HG03060 (cell line): Measurements from ENCODE around the gene GAN.
"Not testable (repeated sequence)": the region's sequence is repeated elsewhere in the genome, so short reads cannot be mapped to it uniquely, and the experiment has no call there.

Source experiments
- ATAC-seq: cut with Tn5 transposase; IDR thresholded peaks from one replicate; pipeline ENCODE4 v1.9.1; 2021; ENCODE audit warnings: low read depth, moderate number of reproducible peaks; ENCODE audit not compliant: unreplicated experiment

The GAN gene

DNA sequence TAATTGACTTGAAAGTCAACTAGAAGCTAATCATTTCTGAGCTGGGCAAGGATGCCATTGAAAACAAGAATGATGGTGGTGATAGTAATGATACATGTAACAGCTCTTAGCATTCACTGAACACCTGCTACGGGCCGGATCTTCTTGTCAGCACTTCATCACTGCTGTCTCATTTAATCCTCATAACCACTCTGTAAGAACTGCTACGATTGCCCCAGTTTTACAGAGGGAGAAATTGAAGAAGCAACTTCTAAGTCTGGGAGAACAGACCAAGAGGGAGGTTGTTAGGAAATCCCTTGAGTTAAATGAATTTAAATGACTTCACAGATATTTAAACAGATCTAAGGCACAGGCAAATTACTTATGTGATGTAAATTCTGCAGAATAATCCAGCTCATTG, 7.0 kb upstream of the GAN start:
- no peak for ATAC-seq

GRCh38 chr16:81310045-81310644, 4.6 kb upstream of the GAN start:
- no peak for ATAC-seq

DNA sequence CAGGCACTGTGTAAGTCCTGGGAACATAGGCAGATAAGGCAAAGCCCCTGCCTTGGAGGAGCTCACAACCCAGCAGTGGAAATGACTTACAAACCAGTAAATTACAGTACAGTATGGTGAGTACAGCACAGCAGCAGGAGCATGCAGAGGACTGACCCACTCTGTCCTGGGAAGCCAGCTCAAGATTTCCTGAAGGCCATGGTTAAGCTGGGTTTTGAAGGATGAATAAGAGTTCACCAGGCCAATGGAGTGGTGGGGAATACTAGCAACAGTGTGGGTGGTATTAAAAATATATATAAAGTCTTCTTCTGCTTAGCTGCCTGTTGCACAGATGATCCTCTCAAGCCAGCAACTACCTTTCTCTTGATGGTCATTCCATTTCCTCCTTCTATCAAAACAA, 3.0 kb upstream of the GAN start:
- ATAC-seq: no peak

- ATAC-seq: no peak
Measured at GRCh38 chr16:81313701-81314602, 810 bp upstream of the GAN start.

DNA sequence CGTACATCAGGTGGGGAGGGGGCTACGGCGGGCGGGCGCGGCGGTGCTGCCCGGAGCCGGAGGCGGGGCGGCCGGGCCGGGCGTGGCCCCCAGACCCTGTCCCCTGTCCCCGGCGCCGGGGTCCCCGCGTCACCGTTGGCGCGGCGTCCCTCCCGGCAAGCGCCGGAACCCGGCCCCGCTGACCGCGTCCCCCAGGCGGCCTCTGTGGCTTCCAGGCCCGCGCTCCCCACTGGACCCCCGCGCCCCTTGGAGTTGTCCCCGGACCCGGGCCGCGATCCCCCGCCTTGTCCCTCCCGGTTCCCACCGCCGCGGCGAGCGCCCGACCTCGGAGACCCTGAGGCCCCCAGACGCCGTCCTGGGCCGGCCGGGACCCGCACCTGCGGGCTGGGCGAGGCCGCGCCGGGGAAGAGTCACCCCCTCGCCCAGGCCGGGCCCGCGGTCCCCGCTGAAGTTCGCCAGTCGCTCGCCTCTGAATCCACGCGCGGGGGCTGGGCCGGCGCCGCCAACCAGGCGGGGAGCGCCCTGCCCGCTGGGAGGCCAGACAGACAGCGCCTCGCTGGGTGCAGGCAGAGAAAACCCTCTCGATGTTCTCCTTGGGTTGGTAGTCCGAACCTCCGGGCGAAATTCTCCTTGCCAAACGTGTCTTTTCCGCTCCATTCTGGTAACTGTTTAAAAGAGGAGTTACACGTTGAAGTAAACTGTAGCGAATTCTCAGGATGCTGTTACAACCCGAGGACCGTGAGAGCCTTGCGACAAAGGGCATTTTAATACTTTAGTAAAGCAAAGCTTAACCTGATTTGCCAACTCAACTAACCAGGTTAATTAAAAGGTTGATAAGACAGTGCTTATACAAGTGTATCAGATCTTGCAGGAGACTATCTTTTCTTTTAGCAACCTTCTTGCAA, 761 bp downstream of the GAN start:
- ATAC-seq: no peak

DNA sequence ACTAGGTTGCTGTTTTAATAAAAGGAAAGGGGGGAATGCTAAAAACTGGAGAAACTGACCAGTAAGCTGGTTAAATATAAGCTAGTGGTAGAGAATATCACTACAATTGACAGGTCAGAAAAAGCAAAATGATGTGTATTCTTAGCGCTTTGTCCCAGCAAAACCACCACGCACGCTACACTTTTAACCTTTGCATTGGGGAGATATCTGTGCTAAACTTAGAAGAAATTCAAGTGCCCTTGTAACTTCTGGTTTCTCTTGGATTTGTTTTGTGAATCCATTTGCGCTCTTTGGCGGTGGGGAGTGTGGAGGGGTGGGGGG, 1.4 kb downstream of the GAN start:
- no peak for ATAC-seq

DNA sequence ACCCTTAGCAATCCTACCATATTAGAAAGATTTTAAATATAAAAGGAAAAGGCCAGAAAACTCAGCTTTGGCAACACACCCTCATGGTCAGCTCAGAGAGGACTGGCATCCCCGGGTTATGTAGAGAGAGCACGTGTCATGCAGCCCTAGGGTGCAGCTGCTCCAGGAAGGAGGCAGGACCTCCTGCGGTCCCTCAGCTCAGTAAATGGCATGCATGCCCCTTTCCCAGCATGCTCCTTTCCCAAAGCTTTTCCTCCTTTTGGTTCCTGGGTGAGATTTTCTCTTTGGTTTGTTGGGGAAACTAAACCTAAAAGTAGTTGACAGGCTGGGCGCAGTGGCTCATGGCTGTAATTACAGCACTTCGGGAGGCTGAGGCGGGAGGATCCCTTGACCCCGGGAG, 3.9 kb downstream of the GAN start:
- no peak for ATAC-seq

- no peak for ATAC-seq
Measured at GRCh38 chr16:81319221-81319912, 4.6 kb downstream of the GAN start.

- ATAC-seq: no peak
Measured at GRCh38 chr16:81321039-81321438, 6.3 kb downstream of the GAN start.

DNA sequence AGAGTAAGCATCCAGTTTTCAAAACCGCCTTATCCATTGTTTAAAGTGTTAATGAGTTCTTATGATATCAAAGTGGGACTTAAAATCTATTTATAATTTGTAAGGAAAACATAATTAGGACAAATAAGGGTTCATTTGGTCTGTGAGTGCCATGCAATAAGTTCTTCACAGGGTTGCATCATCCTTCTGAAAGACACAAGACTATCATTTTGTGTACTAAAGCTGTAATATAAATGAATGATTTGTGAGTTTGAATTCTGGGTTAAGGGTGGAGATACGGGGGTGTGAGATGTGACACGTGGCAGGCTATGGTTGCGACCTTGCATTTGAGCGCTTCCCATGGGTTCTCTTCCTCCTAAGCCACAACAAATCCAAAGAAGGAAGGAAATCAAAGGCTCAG, 6.8 kb downstream of the GAN start:
- no peak for ATAC-seq

DNA sequence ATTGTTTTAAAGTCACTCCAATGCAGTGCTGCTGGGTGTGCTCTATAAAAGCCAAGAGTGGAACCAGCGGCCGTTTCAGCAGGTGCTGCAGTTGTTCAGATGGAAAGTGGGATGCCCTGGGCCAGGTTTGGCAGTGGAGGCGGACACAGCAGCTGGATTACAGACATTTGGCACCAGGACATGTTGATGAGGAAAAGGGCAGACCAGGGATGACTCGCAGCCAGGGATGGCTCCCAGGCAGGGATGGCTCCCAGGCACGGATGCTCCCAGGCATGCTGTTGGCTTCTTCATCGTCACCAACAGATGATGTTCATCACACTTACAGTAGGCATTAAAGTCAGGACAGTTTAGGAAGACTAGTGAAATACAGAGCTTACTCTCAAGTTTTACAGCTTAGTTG, 10.0 kb downstream of the GAN start:
- ATAC-seq: no peak

GRCh38 chr16:81327011-81327410, 12.2 kb downstream of the GAN start:
- ATAC-seq: no peak

GRCh38 chr16:81327447-81328196, 12.9 kb downstream of the GAN start:
- no peak for ATAC-seq

DNA sequence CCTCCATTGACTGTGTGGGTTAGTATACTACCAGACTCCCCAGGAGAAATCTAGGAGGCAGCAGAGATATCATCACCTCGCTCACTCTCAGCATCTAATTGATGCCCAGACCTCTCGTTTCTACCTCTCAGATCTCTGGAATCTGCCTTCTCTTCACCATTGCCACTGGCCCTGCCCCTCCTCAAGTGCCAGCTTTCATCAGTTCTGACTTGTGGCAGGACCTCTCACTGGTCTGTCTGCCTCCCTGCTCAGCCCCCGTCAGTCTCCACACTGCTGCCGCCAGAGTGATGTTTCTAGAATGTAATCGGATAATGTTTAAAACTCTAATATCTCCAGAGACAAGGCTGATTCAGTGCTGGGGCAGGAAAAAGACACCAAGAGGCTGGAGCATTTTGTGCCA, 15.2 kb downstream of the GAN start:
- no peak for ATAC-seq

DNA sequence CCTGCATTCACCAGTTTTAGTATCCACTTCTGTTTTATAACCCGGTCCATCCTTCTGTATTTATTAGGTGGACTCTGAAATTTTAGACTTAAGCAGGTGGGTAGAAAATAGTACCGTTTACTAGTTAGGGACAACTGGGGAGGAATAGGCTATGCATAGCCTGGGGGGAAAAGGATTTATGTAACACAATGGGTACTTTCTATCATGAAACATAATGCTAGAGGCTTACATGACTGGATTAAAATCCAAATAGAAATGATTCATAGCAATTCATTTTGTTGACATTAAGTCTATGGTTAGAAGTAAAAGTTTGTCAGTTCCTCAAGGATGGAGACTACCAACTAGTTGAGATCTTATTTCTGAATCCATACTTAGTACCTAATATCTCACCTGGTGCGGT, 18.6 kb downstream of the GAN start:
- ATAC-seq: no peak

GRCh38 chr16:81335669-81336068, 20.9 kb downstream of the GAN start:
- no peak for ATAC-seq

DNA sequence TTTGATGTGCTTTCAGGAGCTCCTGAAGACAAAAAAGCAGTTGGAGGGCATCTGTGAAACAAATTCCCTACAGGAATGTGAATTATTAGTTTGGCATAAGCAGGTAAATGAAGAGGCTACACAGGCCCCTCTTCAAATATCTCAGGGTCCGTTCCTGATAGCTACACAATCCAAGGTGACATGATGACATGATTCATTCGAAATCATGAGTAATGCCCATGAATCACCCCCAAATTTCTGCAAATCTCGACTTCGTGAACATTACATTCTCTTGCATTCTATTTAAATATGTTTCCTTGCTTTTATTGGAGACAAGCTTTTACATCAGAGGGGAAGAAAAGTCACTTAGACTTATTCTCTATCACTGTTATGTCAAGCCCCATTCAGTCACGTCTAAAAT, 22.3 kb downstream of the GAN start:
- ATAC-seq: no peak

- ATAC-seq: not testable (repeated sequence)
Measured at GRCh38 chr16:81345172-81345571, 30.4 kb downstream of the GAN start.

- ATAC-seq: no peak
Measured at GRCh38 chr16:81347425-81347824, 32.7 kb downstream of the GAN start.
